Upper lobe of left lung (tissue), 4 donors: ENCODE results near the gene SPDYE4.

Experiments
- EP300 ChIP-seq, 4 donors: sonication (generic); formaldehyde crosslinking; IDR thresholded peaks; one replicate each; pipeline ENCODE4 v1.5.1; 2017; ENCODE audit warnings: antibody characterized with exemption in 4 of 4, control low read depth in 2 of 4
- POLR2A ChIP-seq, 4 donors: fragments of 450-650 bp; IDR thresholded peaks; one replicate each; pipeline ENCODE4 v1.5.1; 2016 to 2017; ENCODE audit warnings: antibody characterized with exemption in 4 of 4, mild to moderate bottlenecking in 2 of 4
- TF ChIP-seq, protein P1 (sequence below), 6 experiments: fragments of 450-650 bp in 4 of 6; fragments of 200-600 bp in 2 of 6; sonication (generic) in 2 of 6; IDR thresholded peaks; one replicate each; pipeline ENCODE4 v1.5.1; 2016 to 2019; ENCODE audit warnings: antibody characterized with exemption in 6 of 6

DNA sequence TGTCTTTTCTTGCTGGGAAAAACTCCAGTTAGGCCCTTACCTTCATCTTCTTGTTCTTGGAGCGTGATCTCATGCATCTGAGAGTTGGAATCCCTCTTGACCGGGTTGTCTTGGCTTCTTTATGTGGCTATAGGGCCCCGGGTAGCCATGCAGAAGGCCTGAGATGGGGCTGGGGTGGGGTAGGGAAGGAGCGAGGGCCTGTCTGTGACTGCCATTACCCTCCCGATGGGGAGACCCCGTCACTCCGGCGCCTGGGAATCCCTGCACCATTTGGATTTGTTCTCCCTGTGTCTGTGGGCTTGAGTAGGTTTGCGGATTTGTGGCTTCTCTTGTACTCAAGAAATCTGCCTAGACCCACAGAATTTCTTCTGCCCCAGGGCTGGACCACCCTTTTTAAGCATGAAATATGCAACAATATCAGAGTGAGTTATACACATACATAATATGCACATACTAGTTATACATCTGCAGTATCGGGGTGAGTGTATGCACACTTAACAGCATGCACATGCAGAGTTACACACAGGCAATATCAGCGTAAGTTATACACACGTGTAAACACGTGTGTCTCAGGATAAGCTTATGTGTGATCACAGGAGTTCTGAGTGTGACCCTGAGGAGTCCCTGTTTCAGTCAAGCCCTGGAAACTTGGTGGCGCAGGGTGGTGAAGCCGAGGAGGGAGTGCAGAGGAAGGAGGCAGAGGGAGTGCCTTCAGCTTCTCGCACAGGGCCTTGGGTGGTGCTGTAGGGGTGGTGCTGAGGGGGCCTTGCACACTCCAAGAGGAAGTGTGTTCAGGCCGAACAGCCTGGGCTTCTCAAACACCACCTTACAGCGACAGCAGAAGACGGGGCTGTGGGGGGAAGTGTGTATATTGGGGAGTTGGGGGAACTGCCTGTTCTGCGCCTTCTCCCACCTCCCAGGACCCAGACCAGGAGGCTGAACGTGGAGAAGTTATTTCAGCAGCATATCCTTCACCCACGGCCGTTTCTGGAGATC, 32.2 kb downstream of the SPDYE4 start:
- TF ChIP-seq EP300 (IDR thresholded peaks at IDR 0.05) (no peak), POLR2A (IDR thresholded peaks at IDR 0.05) (no peak)
- TF ChIP-seq, protein P1, sequence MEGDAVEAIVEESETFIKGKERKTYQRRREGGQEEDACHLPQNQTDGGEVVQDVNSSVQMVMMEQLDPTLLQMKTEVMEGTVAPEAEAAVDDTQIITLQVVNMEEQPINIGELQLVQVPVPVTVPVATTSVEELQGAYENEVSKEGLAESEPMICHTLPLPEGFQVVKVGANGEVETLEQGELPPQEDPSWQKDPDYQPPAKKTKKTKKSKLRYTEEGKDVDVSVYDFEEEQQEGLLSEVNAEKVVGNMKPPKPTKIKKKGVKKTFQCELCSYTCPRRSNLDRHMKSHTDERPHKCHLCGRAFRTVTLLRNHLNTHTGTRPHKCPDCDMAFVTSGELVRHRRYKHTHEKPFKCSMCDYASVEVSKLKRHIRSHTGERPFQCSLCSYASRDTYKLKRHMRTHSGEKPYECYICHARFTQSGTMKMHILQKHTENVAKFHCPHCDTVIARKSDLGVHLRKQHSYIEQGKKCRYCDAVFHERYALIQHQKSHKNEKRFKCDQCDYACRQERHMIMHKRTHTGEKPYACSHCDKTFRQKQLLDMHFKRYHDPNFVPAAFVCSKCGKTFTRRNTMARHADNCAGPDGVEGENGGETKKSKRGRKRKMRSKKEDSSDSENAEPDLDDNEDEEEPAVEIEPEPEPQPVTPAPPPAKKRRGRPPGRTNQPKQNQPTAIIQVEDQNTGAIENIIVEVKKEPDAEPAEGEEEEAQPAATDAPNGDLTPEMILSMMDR (IDR thresholded peaks at IDR 0.05) = no peak
